Lower leg skin (tissue), 4 donors: Measurements from ENCODE around the gene GGA2. TPM values are rescaled to one million over a fixed set of nuclear protein-coding genes. Genes with fewer than 3 reads are reported as not detected.
A peak's percentile ranks its signal among the peaks of the same experiment; 100 is the strongest.

Experiments
- DNase-seq, 2 donors: peaks; one replicate each; pipeline ENCODE4 v3.0.0-alpha.2; 2019; ENCODE audit warnings: low spot score in 2 of 2
- H3K4me3 ChIP-seq: fragments of 200-600 bp; sonication (generic); 2 replicates; pipeline ENCODE4 v1.5.1; 2017; ENCODE audit warnings: mild to moderate bottlenecking, low read depth; ENCODE audit not compliant: poor library complexity, severe bottlenecking
- CTCF ChIP-seq, 3 donors: fragments of 450-650 bp; IDR thresholded peaks; one replicate each; pipeline ENCODE4 v1.5.1; 2016; ENCODE audit warnings: antibody characterized with exemption in 3 of 3, mild to moderate bottlenecking in 3 of 3, moderate library complexity in 2 of 3
- POLR2A ChIP-seq, 2 donors: fragments of 450-650 bp; IDR thresholded peaks; one replicate each; pipeline ENCODE4 v1.6.1; 2016 to 2017; ENCODE audit warnings: antibody characterized with exemption in 2 of 2, mild to moderate bottlenecking in 1 of 2, moderate library complexity in 1 of 2
- WGBS, 2 donors: methylation state at CpG; one replicate each; pipeline ENCODE4 v1.1.5; 2018; 5-methylcytosine and 5-hydroxymethylcytosine counted together
- intact Hi-C: fragments of 100-400 bp; cut with DNase I; formaldehyde crosslinking; loops from one replicate; pipeline ENCODE4 v1.15.0; 2023; ENCODE audit warnings: low total_unique reads
- total RNA-seq, 4 donors: library from RNA; depleted of rRNA; stranded (reverse); fragments of >200 nt; gene quantifications; one replicate each; pipeline ENCODE4 v1.1.0, GENCODE V29; 2016

The GGA2 gene, protein sequence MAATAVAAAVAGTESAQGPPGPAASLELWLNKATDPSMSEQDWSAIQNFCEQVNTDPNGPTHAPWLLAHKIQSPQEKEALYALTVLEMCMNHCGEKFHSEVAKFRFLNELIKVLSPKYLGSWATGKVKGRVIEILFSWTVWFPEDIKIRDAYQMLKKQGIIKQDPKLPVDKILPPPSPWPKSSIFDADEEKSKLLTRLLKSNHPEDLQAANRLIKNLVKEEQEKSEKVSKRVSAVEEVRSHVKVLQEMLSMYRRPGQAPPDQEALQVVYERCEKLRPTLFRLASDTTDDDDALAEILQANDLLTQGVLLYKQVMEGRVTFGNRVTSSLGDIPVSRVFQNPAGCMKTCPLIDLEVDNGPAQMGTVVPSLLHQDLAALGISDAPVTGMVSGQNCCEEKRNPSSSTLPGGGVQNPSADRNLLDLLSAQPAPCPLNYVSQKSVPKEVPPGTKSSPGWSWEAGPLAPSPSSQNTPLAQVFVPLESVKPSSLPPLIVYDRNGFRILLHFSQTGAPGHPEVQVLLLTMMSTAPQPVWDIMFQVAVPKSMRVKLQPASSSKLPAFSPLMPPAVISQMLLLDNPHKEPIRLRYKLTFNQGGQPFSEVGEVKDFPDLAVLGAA
- 10 to 100 TPM; 40.7 to 80.4 (median 61.4) TPM for total RNA-seq

- no peak for TF ChIP-seq CTCF (IDR thresholded peaks at IDR 0.05)
- TF ChIP-seq POLR2A (IDR thresholded peaks at IDR 0.05): peak in 1 of 2 donors; percentile 24
- peak; percentile 78 to 97 for DNase-seq
- 0 to 1% methylated on average over 35 to 70 of the region's 71 CpGs for WGBS, 2 donors
- intact Hi-C loops: no loop called here
- H3K4me3 ChIP-seq: peak within 1 kb of the TSS; percentile 63
Observed at GRCh38 chr16:23510164-23510914, at the start of gene GGA2. Gene GGA2, minus strand, starts transcription at chr16:23510494. Its CDS starts 83 bp downstream, at chr16:23510411.

DNA sequence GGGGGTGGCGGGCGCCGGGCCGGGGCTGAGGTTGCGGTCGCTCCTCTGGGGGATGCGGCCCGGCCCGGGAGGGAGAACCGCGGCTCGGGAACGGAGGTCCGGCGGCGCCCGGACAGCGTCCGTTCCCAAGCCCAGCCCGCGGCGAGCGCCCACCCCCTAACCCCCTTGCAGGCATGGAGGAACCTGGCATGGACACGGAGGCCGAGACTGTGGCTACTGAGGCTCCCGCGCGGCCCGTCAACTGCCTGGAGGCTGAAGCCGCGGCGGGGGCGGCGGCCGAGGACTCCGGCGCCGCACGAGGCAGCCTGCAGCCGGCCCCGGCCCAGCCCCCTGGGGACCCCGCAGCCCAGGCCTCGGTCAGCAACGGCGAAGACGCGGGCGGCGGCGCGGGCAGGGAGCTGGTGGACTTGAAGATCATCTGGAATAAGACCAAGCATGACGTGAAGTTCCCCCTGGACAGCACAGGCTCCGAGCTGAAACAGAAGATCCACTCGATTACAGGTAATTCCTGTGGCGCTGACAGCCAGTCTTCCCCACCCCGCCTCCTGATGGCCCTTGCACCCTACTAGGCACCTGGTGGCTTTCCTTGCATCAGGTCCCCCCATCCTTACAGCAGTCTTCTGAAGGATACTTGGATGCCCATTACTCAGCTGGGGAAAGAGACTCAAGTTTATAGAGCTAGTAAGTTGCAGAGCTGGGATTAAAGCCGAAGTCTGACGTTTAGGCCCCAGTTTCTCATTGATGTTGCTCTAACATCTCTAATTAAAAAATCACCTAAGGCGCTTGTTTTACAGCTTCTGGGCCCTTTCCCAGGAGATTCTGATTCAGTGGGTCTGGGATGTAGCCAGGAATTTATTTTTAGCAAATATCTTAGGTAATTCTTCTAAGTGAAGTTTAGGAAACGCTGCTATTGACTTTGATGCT is 47.7 kb upstream of the GGA2 start:
- DNase-seq: peak in 1 of 2 donors; percentile 21
- 2% methylated on average over 27 to 45 of the region's 60 CpGs for WGBS, 2 donors
- intact Hi-C loops: loop anchor here (5.0 kb wide), 1 partner anchor 479 kb away; no protein-coding TSS in a partner anchor
- peak overlapping the region; percentile 89 for H3K4me3 ChIP-seq
- TF ChIP-seq CTCF (IDR thresholded peaks at IDR 0.05) (no peak), POLR2A (IDR thresholded peaks at IDR 0.05) (no peak)

DNA sequence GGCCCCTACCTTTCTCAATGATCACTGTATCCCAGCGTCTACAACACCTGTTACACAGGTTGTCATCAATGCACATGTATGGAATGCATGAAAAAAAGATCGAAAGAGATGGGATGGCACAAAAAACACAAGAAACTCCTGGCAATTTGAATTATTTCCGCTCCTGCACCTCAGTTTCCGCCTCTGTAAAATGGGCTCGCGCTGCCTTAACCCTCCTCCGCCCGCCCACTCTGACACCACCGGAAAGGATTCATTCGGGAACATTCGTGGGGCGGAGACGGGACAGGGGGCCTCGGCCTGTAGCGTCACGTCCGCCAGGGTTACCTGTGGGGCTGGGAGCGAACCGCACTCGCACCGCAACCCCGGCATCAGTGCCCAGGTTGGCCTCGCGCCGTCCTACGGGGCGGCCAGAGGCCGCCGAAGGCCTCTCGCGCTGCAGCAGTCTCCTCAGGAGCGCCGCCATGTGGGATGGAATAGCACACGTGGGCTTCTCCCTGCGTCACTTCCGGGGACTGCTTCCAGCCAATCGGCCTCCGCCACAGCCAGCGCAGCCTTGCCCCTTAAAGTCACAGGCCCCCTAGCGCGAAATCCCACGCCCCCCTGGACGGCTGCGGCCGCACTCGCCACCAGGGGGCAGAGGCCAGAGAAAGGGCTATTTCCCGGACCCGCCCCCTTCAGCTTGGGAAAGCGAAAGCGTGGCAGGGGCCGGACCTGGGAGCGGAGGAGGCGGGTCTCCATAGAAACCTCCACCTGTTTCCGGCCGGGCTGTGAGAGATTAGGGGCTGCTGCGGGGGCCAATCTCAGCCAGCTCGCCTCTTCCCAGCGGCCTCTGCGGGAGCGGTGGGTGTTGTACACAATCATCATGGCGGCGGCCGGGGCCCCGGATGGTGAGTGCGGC is 46.8 kb upstream of the GGA2 start, which contains the start of the genes EARS2 and UBFD1:
Gene EARS2 (minus strand): TSS at position 470 of the 898 bp plus-strand sequence. CDS start 7 bp downstream, at position 463.
Gene UBFD1 (plus strand): TSS at position 847 of the 898 bp plus-strand sequence. CDS start 16 bp downstream, at position 863.
- TF ChIP-seq CTCF (IDR thresholded peaks at IDR 0.05) (peak in 1 of 3 donors; percentile 94), POLR2A (IDR thresholded peaks at IDR 0.05) (no peak)
- peak; percentile 96 to 100 for DNase-seq
- peak within 1 kb of the TSS; percentile 89 for H3K4me3 ChIP-seq
- 2% methylated on average over 33 to 59 of the region's 65 CpGs for WGBS, 2 donors
- intact Hi-C loops: loop anchor here (5.0 kb wide), 1 partner anchor 480 kb away; no protein-coding TSS in a partner anchor

DNA sequence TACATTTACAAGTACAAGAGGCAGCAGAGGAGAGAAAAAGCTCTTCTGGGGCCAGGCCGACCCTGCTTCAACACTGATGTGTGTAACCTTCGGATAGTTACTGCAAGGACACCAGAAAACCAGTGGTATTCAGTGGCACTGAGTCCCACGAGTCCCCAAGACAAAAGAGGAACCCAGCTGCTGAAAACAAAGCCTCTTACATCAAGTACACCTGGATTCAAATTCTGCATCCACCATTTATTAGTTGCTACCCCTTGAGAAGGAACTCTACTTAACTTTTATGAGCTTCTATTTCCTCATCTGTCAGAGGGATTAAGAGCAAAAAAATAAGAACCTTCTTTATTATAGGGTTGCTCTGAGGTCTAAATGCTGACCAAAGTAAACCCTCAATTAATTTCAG is 44.2 kb upstream of the GGA2 start:
- TF ChIP-seq CTCF (IDR thresholded peaks at IDR 0.05): no peak
- no peak for TF ChIP-seq POLR2A (IDR thresholded peaks at IDR 0.05)
- whole genome bisulfite sequencing, 2 donors: 83 to 85% methylated on average over 3 of the region's 3 CpGs
- H3K4me3 ChIP-seq: no peak overlapping the region
- DNase-seq: no peak
- intact Hi-C loops: no loop called here
